ENCODE results near the gene VOPP1.

The VOPP1 gene

GRCh38 chr7:55554038-55554437 is 18.3 kb downstream of the VOPP1 start:
- no peak for DNase-seq (ENCODE audit: low read depth)

GRCh38 chr7:55553024-55553345 is 19.3 kb downstream of the VOPP1 start:
- DNase-seq (ENCODE audit: low read depth), result no peak

GRCh38 chr7:55552320-55553023 is 19.8 kb downstream of the VOPP1 start:
- no peak for DNase-seq (ENCODE audit: low read depth)

GRCh38 chr7:55550841-55551537 is 21.3 kb downstream of the VOPP1 start:
- DNase-seq (ENCODE audit: low read depth), result no peak

- DNase-seq (ENCODE audit: low read depth), result no peak
Observed at GRCh38 chr7:55550010-55550663, 22.2 kb downstream of the VOPP1 start.

- no peak for DNase-seq (ENCODE audit: low read depth)
Observed at GRCh38 chr7:55549457-55549856, 22.8 kb downstream of the VOPP1 start.

GRCh38 chr7:55548295-55548731 is 24.0 kb downstream of the VOPP1 start:
- DNase-seq (ENCODE audit: low read depth), result no peak

GRCh38 chr7:55546814-55547213 is 25.5 kb downstream of the VOPP1 start:
- no peak for DNase-seq (ENCODE audit: low read depth)

- DNase-seq (ENCODE audit: low read depth), result no peak
Observed at GRCh38 chr7:55545496-55545895, 26.8 kb downstream of the VOPP1 start.

GRCh38 chr7:55540226-55540858 is 32.0 kb downstream of the VOPP1 start:
- no peak for DNase-seq (ENCODE audit: low read depth)

GRCh38 chr7:55539380-55539779 is 32.9 kb downstream of the VOPP1 start:
- DNase-seq (ENCODE audit: low read depth), result no peak

GRCh38 chr7:55538538-55538937 is 33.8 kb downstream of the VOPP1 start:
- no peak for DNase-seq (ENCODE audit: low read depth)

GRCh38 chr7:55537458-55537990 is 34.8 kb downstream of the VOPP1 start:
- no peak for DNase-seq (ENCODE audit: low read depth)

GRCh38 chr7:55536619-55537457 is 35.5 kb downstream of the VOPP1 start:
- DNase-seq (ENCODE audit: low read depth), result no peak

- DNase-seq (ENCODE audit: low read depth), result no peak
Observed at GRCh38 chr7:55535617-55536016, 36.7 kb downstream of the VOPP1 start.

GRCh38 chr7:55534916-55535590 is 37.2 kb downstream of the VOPP1 start:
- no peak for DNase-seq (ENCODE audit: low read depth)

GRCh38 chr7:55534262-55534915 is 37.9 kb downstream of the VOPP1 start:
- peak; percentile 72 for DNase-seq (ENCODE audit: low read depth)

GRCh38 chr7:55533729-55534080 is 38.6 kb downstream of the VOPP1 start:
- DNase-seq (ENCODE audit: low read depth), result no peak

GRCh38 chr7:55533050-55533728 is 39.1 kb downstream of the VOPP1 start:
- DNase-seq (ENCODE audit: low read depth), result peak; percentile 64

All from activated T-cell treated with anti-CD3 and anti-CD28 coated beads for 24 hours (primary cell).